Subcutaneous abdominal adipose tissue (tissue), 5 donors: ENCODE results near the gene DHRSX.
"Not testable (repeated sequence)": the region's sequence is repeated elsewhere in the genome, so short reads cannot be mapped to it uniquely, and the experiment has no call there.

Source experiments
- H3K27ac ChIP-seq: one replicate; pipeline ENCODE4 v1.7.0; 2013; ENCODE audit warnings: low read depth, mild to moderate bottlenecking, inconsistent platforms, low read length, moderate library complexity
- H3K27me3 ChIP-seq, 5 donors: one replicate each; pipeline ENCODE4 v1.7.0; 2013; ENCODE audit warnings: low read length in 5 of 5, inconsistent platforms in 1 of 5; ENCODE audit not compliant: control insufficient read depth in 5 of 5, insufficient read depth in 4 of 5
- H3K36me3 ChIP-seq, 5 donors: one replicate each; pipeline ENCODE4 v1.7.0; 2013; ENCODE audit warnings: low read length in 5 of 5; ENCODE audit not compliant: control insufficient read depth in 5 of 5, insufficient read depth in 5 of 5
- H3K4me1 ChIP-seq, 5 donors: one replicate each; pipeline ENCODE4 v1.7.0; 2013; ENCODE audit warnings: low read length in 5 of 5, mild to moderate bottlenecking in 3 of 5, moderate library complexity in 1 of 5; ENCODE audit not compliant: control insufficient read depth in 5 of 5, insufficient read depth in 5 of 5
- H3K4me3 ChIP-seq, 5 donors: one replicate each; pipeline ENCODE4 v1.7.0; 2013; ENCODE audit warnings: low read length in 5 of 5, low read depth in 1 of 5
- H3K9ac ChIP-seq, 5 donors: one replicate each; pipeline ENCODE4 v1.7.0; 2013; ENCODE audit warnings: low read length in 5 of 5, mild to moderate bottlenecking in 4 of 5, moderate library complexity in 3 of 5
- H3K9me3 ChIP-seq, 5 donors: one replicate each; pipeline ENCODE4 v1.7.0; 2013; ENCODE audit warnings: low read length in 5 of 5; ENCODE audit not compliant: control insufficient read depth in 5 of 5
- donor health status: healthy.
- donor health status: healthy.
- donor health status: healthy.
- donor health status: healthy.
- donor health status: healthy.

Gene DHRSX

GRCh38 chrX:2507904-2508627 is 7.3 kb upstream of the DHRSX start:
- no peaks in the 10 kb centered on the region for H3K4me1 ChIP-seq
- no peaks in the 10 kb centered on the region for H3K36me3 ChIP-seq
- H3K27me3 ChIP-seq = no peaks in the 10 kb centered on the region
- no peak overlapping the region for H3K27ac ChIP-seq
- H3K9me3 ChIP-seq = peaks cover 0 to 4% (median 0%) of the 10 kb centered on the region in 5 donors
- no peak overlapping the region for H3K9ac ChIP-seq
- H3K4me3 ChIP-seq = no peak overlapping the region

GRCh38 chrX:2507196-2507595 is 6.4 kb upstream of the DHRSX start:
- no peak overlapping the region for H3K9ac ChIP-seq
- peaks cover 0 to 6% (median 0%) of the 10 kb centered on the region in 5 donors for H3K4me1 ChIP-seq
- H3K9me3 ChIP-seq = peaks cover 0 to 4% (median 0%) of the 10 kb centered on the region in 5 donors
- H3K36me3 ChIP-seq = no peaks in the 10 kb centered on the region
- no peak overlapping the region for H3K27ac ChIP-seq
- H3K27me3 ChIP-seq = no peaks in the 10 kb centered on the region
- no peak overlapping the region for H3K4me3 ChIP-seq

GRCh38 chrX:2505341-2505740 is 4.6 kb upstream of the DHRSX start:
- not testable (repeated sequence) for H3K4me1 ChIP-seq, H3K27me3 ChIP-seq, H3K36me3 ChIP-seq, H3K9me3 ChIP-seq, H3K4me3 ChIP-seq, H3K9ac ChIP-seq, H3K27ac ChIP-seq

GRCh38 chrX:2504706-2505332 is 4.0 kb upstream of the DHRSX start:
- Histone ChIP-seq H3K9me3 (no peaks in the 10 kb centered on the region), H3K4me1 (peaks cover 0 to 11% (median 3%) of the 10 kb centered on the region in 5 donors), H3K27ac (no peak overlapping the region), H3K36me3 (no peaks in the 10 kb centered on the region), H3K27me3 (no peaks in the 10 kb centered on the region), H3K9ac (no peak overlapping the region), H3K4me3 (no peak overlapping the region)

GRCh38 chrX:2503591-2504500 is 3.1 kb upstream of the DHRSX start:
- Histone ChIP-seq H3K4me3 (no peak overlapping the region), H3K27ac (no peak overlapping the region), H3K4me1 (peaks cover 1 to 21% (median 13%) of the 10 kb centered on the region in 5 donors), H3K36me3 (no peaks in the 10 kb centered on the region), H3K27me3 (no peaks in the 10 kb centered on the region), H3K9me3 (no peaks in the 10 kb centered on the region), H3K9ac (no peak overlapping the region)

GRCh38 chrX:2502668-2503519 is 2.1 kb upstream of the DHRSX start:
- H3K4me3 ChIP-seq = no peak overlapping the region
- H3K4me1 ChIP-seq = peaks cover 6 to 30% (median 22%) of the 10 kb centered on the region in 5 donors
- H3K9me3 ChIP-seq = no peaks in the 10 kb centered on the region
- no peaks in the 10 kb centered on the region for H3K27me3 ChIP-seq
- no peaks in the 10 kb centered on the region for H3K36me3 ChIP-seq
- H3K27ac ChIP-seq = no peak overlapping the region
- H3K9ac ChIP-seq = no peak overlapping the region

GRCh38 chrX:2502120-2502667 is 1.4 kb upstream of the DHRSX start:
- Histone ChIP-seq H3K27ac (no peak overlapping the region), H3K4me1 (peaks cover 6 to 37% (median 29%) of the 10 kb centered on the region in 5 donors), H3K9ac (no peak overlapping the region)

GRCh38 chrX:2501559-2502102 is 855 bp upstream of the DHRSX start:
- Histone ChIP-seq H3K27me3 (no peaks in the 10 kb centered on the region), H3K36me3 (no peaks in the 10 kb centered on the region), H3K4me1 (peaks cover 6 to 41% (median 31%) of the 10 kb centered on the region in 5 donors), H3K27ac (no peak overlapping the region), H3K9ac (no peak overlapping the region), H3K9me3 (no peaks in the 10 kb centered on the region), H3K4me3 (no peak overlapping the region)

More at GRCh38 chrX:2502120-2502667, 1.4 kb upstream of the DHRSX start:
- Histone ChIP-seq H3K36me3 (no peaks in the 10 kb centered on the region), H3K4me3 (no peak overlapping the region), H3K27me3 (no peaks in the 10 kb centered on the region), H3K9me3 (no peaks in the 10 kb centered on the region)
